Left ventricle myocardium inferior (tissue), 1 donor: ENCODE measurements around the gene VMA21. TPM values are rescaled to one million over a fixed set of nuclear protein-coding genes. Genes with fewer than 3 reads are reported as not detected.

Source experiments
- DNase-seq: peaks from one replicate; pipeline ENCODE4 v3.0.0-alpha.2; 2020
- H3K27ac ChIP-seq: fragments of 200-600 bp; replicated peaks from 2 replicates; pipeline ENCODE4 v1.8.0; 2021
- H3K27me3 ChIP-seq: fragments of 200-600 bp; 2 replicates; pipeline ENCODE4 v1.8.0; 2021; ENCODE audit warnings: low read depth
- H3K36me3 ChIP-seq: fragments of 200-600 bp; 2 replicates; pipeline ENCODE4 v1.8.0; 2021
- H3K4me1 ChIP-seq: fragments of 200-600 bp; 2 replicates; pipeline ENCODE4 v1.8.0; 2021
- H3K4me3 ChIP-seq: fragments of 200-600 bp; 2 replicates; pipeline ENCODE4 v1.8.0; 2021; ENCODE audit warnings: mild to moderate bottlenecking, moderate library complexity
- H3K9me3 ChIP-seq: fragments of 200-600 bp; replicated peaks from 2 replicates; pipeline ENCODE4 v1.8.0; 2021
- CTCF ChIP-seq: fragments of 200-600 bp; IDR thresholded peaks from 2 replicates; pipeline ENCODE4 v1.8.0; 2021; ENCODE audit warnings: antibody characterized with exemption, mild to moderate bottlenecking, borderline replicate concordance
- intact Hi-C: fragments of 100-400 bp; cut with micrococcal nuclease; formaldehyde crosslinking; loops from one replicate; pipeline ENCODE4 v1.11.0; 2022
- total RNA-seq: library from RNA; stranded (reverse); fragmentation: NEBNext Ultra II Directional; extraction: Animal tissue kit (Norgen Biotek cat#: 25700); gene quantifications from one replicate; pipeline ENCODE4 v1.2.1, GENCODE V29; 2021
- donor health status: DM: no; HTN: yes; CAD: no; lungs with severe emphysema.

VMA21 gene
- total RNA-seq, 1 donor from 2014 or later: 26.0 TPM

DNA sequence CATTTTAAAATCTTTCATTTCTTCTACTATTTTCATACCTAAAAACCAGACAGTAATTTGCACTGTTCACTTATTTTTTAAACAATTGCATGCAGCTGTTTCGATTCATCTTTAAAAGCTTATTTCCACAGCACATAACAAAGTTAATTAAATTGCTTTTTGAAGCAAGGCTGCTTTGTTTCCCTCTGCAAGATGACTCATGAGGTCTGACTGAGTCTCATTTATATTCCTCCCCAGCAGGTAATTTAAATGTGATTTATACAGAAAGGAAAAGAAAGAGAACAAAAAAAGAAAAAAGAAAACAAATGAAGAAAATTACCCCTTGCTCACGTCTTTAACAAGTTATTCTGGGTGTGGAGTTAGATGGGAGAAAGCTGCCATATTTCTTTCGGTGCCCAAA is 22.8 kb downstream of the VMA21 start:
- no peaks in the 10 kb centered on the region for H3K4me1 ChIP-seq
- H3K36me3 ChIP-seq: no peaks in the 10 kb centered on the region
- intact Hi-C loops: no loop called here
- TF ChIP-seq CTCF: no peak
- H3K27ac ChIP-seq: no peak overlapping the region
- H3K27me3 ChIP-seq: no peaks in the 10 kb centered on the region
- no peaks in the 10 kb centered on the region for H3K9me3 ChIP-seq
- DNase-seq: no peak
- H3K4me3 ChIP-seq: no peak overlapping the region

- no peaks in the 10 kb centered on the region for H3K27me3 ChIP-seq
- DNase-seq: no peak
- no peaks in the 10 kb centered on the region for H3K9me3 ChIP-seq
- no peaks in the 10 kb centered on the region for H3K4me1 ChIP-seq
- intact Hi-C loops: no loop called here
- H3K4me3 ChIP-seq: no peak overlapping the region
- no peak for TF ChIP-seq CTCF
- no peaks in the 10 kb centered on the region for H3K36me3 ChIP-seq
- no peak overlapping the region for H3K27ac ChIP-seq
Observed at GRCh38 chrX:151424505-151424904, 27.5 kb downstream of the VMA21 start.

GRCh38 chrX:151448509-151448908 is 51.5 kb downstream of the VMA21 start:
- no peaks in the 10 kb centered on the region for H3K4me1 ChIP-seq
- no peak overlapping the region for H3K27ac ChIP-seq
- H3K9me3 ChIP-seq: no peaks in the 10 kb centered on the region
- TF ChIP-seq CTCF: no peak
- intact Hi-C loops: no loop called here
- no peak overlapping the region for H3K4me3 ChIP-seq
- H3K27me3 ChIP-seq: no peaks in the 10 kb centered on the region
- H3K36me3 ChIP-seq: no peaks in the 10 kb centered on the region
- DNase-seq: no peak

GRCh38 chrX:151458824-151459223 is 61.8 kb downstream of the VMA21 start:
- no peak overlapping the region for H3K4me3 ChIP-seq
- intact Hi-C loops: no loop called here
- no peak overlapping the region for H3K27ac ChIP-seq
- no peaks in the 10 kb centered on the region for H3K4me1 ChIP-seq
- H3K27me3 ChIP-seq: no peaks in the 10 kb centered on the region
- H3K9me3 ChIP-seq: no peaks in the 10 kb centered on the region
- DNase-seq: no peak
- TF ChIP-seq CTCF: no peak
- no peaks in the 10 kb centered on the region for H3K36me3 ChIP-seq

Other genes starting within 250 kb of the VMA21 start
- gene GPR50, start 220.6 kb upstream of the VMA21 start, total RNA-seq: not detected
- not detected for gene PASD1, start 166.5 kb downstream of the VMA21 start, total RNA-seq